GM12892 (cell line): ENCODE results near the gene HMGN3.

Experiments
- POLR2A ChIP-seq: IDR thresholded peaks from 2 replicates; pipeline ENCODE4 v1.6.1; 2011; ENCODE audit warnings: low read depth, low read length, control low read depth
- POLR2AphosphoS5 ChIP-seq: IDR thresholded peaks from 2 replicates; pipeline ENCODE4 v1.6.1; 2011; ENCODE audit warnings: low read depth, low read length, control low read depth
- TAF1 ChIP-seq: IDR thresholded peaks from 2 replicates; pipeline ENCODE4 v1.6.1; 2011; ENCODE audit warnings: low read depth, mild to moderate bottlenecking, control low read depth, low read length, borderline replicate concordance

- TF ChIP-seq TAF1 (no peak), POLR2A (no peak), POLR2AphosphoS5 (no peak)
Observed at GRCh38 chr6:79173378-79173777, 61.1 kb downstream of the HMGN3 start.
